Activated T-cell treated with anti-CD3 and anti-CD28 coated beads, Interleukin-2, amount 50 U/mL, for 72 hours (primary cell): ENCODE measurements around the gene RPS21. TPM values are rescaled to one million over a fixed set of nuclear protein-coding genes. Genes with fewer than 3 reads are reported as not detected.
A peak's percentile ranks its signal among the peaks of the same experiment; 100 is the strongest.

Experiments
- ATAC-seq, 2 donors: fragments of 150-1000 bp; cut with Tn5 transposase; replicated peaks in 1 of 2; 2 replicates each; pipeline ENCODE4 v1.10.0; 2021; ENCODE audit warnings: moderate library complexity in 2 of 2, mild to moderate bottlenecking in 1 of 2
- DNase-seq, 2 donors: peaks; one replicate each; pipeline ENCODE4 v3.0.0; 2021 to 2022; ENCODE audit warnings: mixed read lengths in 1 of 2
- H3K27ac Mint-ChIP-seq: one replicate; pipeline ENCODE4 v1.8.0; 2022; ENCODE audit warnings: mild to moderate bottlenecking, moderate library complexity, mixed read lengths
- H3K27me3 Mint-ChIP-seq: one replicate; pipeline ENCODE4 v1.8.0; 2022; ENCODE audit warnings: low read depth, mixed read lengths
- H3K36me3 Mint-ChIP-seq, 2 donors: one replicate each; pipeline ENCODE4 v1.8.0; 2022; ENCODE audit warnings: mixed read lengths in 2 of 2, mild to moderate bottlenecking in 1 of 2; ENCODE audit not compliant: insufficient read depth in 2 of 2
- H3K4me1 Mint-ChIP-seq: one replicate; pipeline ENCODE4 v1.8.0; 2022; ENCODE audit warnings: low read depth, mixed read lengths
- H3K4me3 Mint-ChIP-seq, 2 donors: one replicate each; pipeline ENCODE4 v1.8.0; 2022; ENCODE audit warnings: mild to moderate bottlenecking in 2 of 2, mixed read lengths in 2 of 2, moderate library complexity in 2 of 2
- H3K9me3 Mint-ChIP-seq, 2 donors: one replicate each; pipeline ENCODE4 v1.8.0; 2022; ENCODE audit warnings: mixed read lengths in 2 of 2
- total RNA-seq, 2 donors: library from RNA; stranded (reverse); gene quantifications; one replicate each; pipeline ENCODE4 v1.2.3, GENCODE V29; 2022

Gene RPS21
- total RNA-seq, 2 donors from 2014 or later, result 2,573 to 2,599 TPM

DNA sequence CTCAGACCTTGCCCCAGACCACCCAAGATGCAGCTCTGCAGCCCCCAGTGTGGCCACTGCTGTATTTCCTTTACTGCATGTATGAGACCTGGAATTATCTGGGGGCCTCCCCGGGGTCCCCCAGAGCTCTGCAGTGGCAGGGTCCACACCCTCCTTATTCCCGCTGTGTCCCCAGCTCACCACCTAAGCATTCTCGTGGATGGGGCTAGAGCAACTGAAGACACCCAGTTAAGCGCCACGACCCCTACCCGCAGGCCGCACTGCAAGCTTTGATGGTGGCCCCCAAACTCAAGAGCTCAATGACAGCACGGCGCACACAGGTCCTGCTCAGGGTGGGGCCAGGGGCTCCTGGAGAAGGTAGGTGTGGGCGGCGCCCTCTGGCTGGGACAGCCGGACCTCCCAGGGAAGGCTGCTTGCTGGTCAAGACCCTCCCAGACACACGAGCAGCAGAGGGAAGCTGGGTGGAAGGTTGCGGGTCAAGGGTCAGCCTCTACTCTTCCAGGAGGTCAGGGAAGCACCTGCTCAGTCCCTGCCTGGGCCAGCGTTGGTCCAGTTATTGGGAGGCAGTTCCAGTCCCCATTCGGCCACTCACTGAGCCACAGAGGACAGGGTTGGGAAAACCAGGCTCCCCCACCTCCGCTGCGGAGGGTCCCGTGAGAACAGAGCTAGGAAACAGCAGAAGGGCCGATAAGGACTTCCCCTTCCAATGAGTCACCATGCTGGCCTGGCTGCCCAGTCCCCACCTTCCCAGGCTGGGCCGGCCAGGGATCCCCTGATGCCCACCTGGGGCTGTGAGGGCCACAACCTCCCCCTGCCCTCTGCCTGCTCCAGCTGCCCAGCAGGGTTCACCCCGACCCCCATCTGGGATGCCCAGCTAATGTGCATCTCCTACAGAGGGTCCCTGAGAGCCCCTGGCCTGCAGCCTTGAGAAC lies 22.7 kb upstream of the RPS21 start:
- H3K9me3 Mint-ChIP-seq, result no peaks in the 10 kb centered on the region
- H3K4me1 Mint-ChIP-seq, result peaks cover 4% of the 10 kb centered on the region
- no peak overlapping the region for H3K27ac Mint-ChIP-seq
- ATAC-seq, result no peak
- no peak for DNase-seq
- H3K27me3 Mint-ChIP-seq, result peaks cover 10% of the 10 kb centered on the region
- no peak overlapping the region for H3K4me3 Mint-ChIP-seq
- no peaks in the 10 kb centered on the region for H3K36me3 Mint-ChIP-seq

DNA sequence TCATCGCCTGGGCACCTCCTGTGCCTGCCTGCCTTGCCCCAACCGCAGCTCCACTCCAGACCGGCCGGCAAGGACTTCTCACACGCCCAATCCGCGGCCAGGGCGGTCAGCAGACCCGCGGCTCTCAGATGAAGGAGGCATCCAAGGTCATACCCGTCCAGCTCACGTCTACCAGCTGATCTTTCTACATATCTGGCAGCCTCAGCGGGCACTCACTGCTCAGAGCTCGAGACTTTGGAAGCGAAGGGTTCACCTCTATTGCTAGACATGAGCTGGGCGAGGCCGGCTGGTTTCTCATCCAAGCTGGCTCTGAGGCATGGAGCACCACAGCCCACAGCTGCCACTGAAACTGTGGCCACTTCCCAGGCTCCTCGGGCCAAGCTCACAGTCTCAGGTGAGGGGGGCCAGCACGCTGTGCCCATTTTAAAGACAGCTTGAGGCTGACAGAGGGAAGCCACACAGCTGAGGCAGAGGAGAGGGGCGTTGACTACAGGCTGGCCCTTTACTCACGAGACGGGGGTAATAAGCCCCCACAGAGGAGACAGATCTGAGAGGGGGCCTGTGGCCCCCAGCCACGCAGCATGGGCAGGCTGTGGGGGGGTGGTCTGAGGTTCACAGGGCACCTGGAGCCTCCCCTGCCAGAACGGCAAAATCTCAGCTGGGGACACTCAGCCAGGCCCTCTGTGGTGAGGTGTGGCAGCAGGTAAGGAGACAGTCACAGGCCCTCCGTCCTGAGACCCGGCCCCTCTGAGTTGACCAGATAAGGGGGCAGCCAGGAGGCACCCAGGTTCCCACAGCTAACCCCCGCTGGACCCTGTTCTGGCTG lies 21.8 kb upstream of the RPS21 start:
- Mint-ChIP-seq H3K27me3 (peaks cover 15% of the 10 kb centered on the region), H3K36me3 (no peaks in the 10 kb centered on the region), H3K4me1 (peaks cover 9% of the 10 kb centered on the region), H3K27ac (no peak overlapping the region), H3K9me3 (no peaks in the 10 kb centered on the region), H3K4me3 (peak overlapping the region in 1 of 2 donors; percentile 29)
- ATAC-seq, result no peak
- DNase-seq, result no peak

DNA sequence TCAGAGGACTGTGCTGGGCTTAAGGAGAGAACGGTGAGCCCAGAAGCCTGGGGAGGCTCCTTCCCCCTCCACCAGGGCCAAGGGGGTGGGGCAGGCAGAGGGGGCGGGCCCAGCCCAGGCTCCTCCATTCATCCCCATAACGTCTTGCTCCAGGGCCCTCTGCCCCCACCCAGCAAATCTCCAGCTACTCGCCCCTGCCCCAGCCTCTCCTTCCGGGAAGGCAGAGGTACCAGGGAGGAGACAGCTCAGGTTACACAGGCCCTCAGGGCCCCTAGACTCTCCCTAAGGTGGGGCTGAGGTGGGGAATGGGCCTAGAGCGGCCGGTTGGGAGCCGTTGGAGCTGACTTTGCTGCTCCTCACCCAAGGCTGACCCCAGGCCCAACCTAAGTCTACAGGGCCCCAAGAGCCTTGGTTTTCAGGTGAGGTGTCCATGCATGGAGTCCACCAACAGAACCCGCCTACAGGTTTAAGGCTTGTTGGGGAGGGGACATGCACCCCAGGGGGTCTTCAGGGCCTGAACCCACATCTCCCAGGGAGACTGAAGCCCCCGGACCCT lies 21.0 kb upstream of the RPS21 start:
- no peaks in the 10 kb centered on the region for H3K9me3 Mint-ChIP-seq
- DNase-seq (no peak), ATAC-seq (no peak)
- H3K27ac Mint-ChIP-seq, result no peak overlapping the region
- H3K36me3 Mint-ChIP-seq, result no peaks in the 10 kb centered on the region
- H3K27me3 Mint-ChIP-seq, result peaks cover 15% of the 10 kb centered on the region
- peaks cover 9% of the 10 kb centered on the region for H3K4me1 Mint-ChIP-seq
- no peak overlapping the region for H3K4me3 Mint-ChIP-seq

DNA sequence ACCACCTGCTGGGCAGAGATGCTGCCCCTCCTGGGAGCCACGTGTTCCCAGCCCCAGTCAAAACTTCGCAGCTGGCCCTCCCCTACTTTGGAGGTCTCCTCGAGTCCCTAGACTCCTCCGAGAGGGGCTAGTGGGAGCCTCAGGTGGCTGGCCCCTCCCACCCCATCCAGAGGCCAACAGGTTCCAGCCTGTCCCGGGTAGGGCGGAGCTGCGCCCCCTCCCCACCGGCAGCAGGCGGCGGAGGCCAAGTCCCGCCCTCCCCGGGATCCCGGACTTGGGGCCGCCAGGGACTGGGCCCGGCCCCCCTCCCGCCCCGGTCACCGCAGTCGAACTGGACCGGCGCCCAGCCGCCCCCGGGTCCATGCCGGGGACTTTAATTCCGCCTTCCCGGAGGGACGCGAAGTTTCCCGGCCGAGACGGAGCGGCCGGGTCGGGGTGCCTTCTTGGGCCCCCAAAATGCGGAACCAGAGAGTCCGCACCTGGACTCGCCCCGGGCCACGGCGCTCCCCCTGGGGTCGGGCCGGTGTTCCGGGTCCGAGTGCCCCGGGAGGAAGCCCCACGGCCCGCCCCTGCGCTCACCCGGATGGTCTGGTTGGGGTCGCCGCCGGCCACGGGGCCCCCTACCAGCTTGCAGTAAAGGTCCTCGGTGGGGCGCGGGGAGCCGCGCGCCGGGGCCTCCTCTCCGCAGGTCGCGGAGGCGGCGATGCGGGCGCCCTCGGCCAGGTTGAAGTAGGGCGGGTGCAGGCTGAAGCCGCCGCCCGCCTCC lies 20.4 kb upstream of the RPS21 start:
- H3K27ac Mint-ChIP-seq, result no peak overlapping the region
- peaks cover 9% of the 10 kb centered on the region for H3K4me1 Mint-ChIP-seq
- no peaks in the 10 kb centered on the region for H3K9me3 Mint-ChIP-seq
- peaks cover 15% of the 10 kb centered on the region for H3K27me3 Mint-ChIP-seq
- DNase-seq, result peak in 1 of 2 donors; percentile 28
- H3K4me3 Mint-ChIP-seq, result no peak overlapping the region
- H3K36me3 Mint-ChIP-seq, result no peaks in the 10 kb centered on the region
- peak; percentile 39 to 46 for ATAC-seq

- Mint-ChIP-seq H3K4me3 (peak within 1 kb of the TSS; percentile 73 to 75), H3K27me3 (peaks cover 15% of the 10 kb centered on the region), H3K27ac (no peak within 1 kb of the TSS), H3K4me1 (peaks cover 9% of the 10 kb centered on the region), H3K36me3 (no peaks in the 10 kb centered on the region), H3K9me3 (no peaks in the 10 kb centered on the region)
- peak in 1 of 2 donors; percentile 27 for DNase-seq
- ATAC-seq, result peak; percentile 32 to 52
Observed at GRCh38 chr20:62367136-62367632, 19.7 kb upstream of the RPS21 start, which contains the start of gene LAMA5. TSS of gene LAMA5 (minus strand) at chr20:62367312. CDS start at chr20:62367245, 67 bp downstream.

DNA sequence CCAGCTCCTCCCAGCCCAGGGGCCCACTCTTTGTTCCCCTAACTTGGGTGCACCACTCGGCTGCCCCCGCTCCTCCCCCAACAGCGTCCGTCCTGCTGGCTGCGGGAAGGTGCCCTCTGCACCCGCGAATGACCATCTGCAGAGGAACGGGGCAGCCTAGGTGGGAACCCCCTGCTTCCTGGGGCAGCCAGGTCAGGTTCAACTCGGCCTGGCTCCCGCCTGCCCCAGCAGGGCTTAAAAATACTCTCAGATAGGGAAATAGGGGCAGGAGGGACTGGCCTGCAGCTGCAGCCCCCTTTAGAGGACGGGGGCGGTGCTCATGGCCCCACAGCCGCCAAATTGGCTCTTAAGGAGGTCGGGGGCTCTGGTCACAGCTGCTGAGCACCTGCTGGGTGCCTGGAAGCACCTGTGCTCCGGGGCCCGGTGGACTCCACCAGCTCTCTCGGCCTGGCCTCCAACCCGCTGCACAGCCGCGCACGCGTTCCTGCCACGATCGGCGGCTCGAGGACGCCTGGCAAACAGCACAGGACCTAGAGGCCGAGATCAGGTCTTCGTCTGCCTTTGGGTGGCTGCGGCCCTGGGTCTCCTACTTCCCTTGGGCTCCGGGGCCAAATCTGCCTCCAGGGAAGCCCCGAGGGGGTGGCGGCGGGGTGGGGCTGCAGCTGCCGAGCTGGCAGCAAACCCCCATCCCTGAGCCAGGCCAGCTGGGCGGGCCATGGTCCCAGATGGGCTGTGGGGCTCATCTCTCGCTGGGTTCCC lies 19.1 kb upstream of the RPS21 start:
- H3K4me3 Mint-ChIP-seq, result peak overlapping the region; percentile 73 to 75
- no peak overlapping the region for H3K27ac Mint-ChIP-seq
- no peak for DNase-seq
- H3K4me1 Mint-ChIP-seq, result peaks cover 9% of the 10 kb centered on the region
- H3K36me3 Mint-ChIP-seq, result no peaks in the 10 kb centered on the region
- ATAC-seq, result no peak
- H3K9me3 Mint-ChIP-seq, result no peaks in the 10 kb centered on the region
- H3K27me3 Mint-ChIP-seq, result peaks cover 15% of the 10 kb centered on the region

DNA sequence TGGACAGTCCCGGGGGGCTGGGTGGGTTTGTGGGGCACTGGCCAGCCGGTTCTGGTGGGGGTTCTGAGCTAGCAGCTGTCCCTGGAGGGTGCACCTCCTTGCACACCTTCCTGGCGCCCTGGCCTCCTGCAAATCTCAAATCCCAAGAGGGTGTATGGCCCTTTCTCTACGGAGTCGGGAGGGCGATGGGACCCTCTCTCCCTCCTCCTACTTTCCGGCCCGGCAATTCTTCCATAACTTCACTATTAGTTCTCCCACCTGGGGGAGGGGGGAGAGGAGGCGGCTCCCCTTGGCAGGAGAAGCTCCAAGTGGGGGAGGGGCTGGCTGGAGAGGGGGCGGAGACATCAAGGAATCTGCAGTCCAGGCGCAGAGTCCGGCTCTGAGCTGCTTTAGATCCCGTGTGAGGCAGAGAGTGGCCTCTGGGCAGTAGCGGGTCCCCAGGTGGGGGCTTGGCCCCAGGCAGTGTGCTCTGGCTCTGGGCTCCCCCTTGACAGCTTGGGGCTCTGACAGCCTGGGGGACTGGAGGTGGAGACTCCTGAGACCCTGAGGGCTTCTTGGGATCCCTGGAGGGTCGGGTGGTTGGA lies 18.4 kb upstream of the RPS21 start:
- H3K9me3 Mint-ChIP-seq, result no peaks in the 10 kb centered on the region
- H3K4me1 Mint-ChIP-seq, result peaks cover 9% of the 10 kb centered on the region
- ATAC-seq (no peak), DNase-seq (no peak)
- peaks cover 15% of the 10 kb centered on the region for H3K27me3 Mint-ChIP-seq
- peak overlapping the region; percentile 73 to 75 for H3K4me3 Mint-ChIP-seq
- no peak overlapping the region for H3K27ac Mint-ChIP-seq
- H3K36me3 Mint-ChIP-seq, result no peaks in the 10 kb centered on the region

DNA sequence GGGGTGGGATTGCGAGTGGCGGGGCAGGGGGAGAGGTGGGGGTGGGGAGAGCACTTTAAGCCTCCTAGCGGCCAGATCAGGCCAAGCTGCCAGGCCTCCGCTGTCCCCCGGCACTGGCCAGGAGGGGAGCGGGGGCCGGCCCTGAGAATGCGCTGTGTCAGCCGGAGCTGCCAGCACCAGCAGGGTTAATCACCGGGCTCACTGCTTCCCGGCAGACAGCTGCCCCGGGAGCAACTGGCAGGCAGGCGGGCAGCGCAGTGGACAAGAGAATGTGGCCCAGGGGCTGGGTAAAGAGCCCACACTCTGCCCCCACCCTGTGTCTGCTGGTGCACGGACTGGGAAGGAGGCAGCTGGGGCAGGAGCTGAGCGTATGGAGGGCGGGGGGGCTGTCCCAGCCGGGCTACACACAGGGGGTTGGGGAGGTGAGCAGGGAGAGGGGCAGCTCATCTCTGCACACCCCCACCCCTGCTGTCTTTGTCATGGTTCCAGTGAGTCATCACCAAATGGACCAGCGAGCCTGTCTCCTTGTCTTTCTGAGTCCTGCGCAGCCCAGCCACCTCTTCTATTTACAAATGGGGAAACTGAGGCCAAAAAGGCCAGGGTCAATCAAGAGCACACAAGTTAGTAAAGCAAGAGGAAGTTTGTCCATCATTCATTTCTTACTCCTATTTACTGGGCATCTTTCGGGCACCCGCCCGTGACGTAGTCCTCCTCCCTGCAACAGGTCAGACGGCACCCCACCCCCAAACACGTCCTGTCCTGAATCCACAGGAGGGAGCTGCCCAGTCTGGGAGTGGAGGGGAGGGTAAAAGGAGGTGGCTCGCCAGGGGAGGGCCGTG lies 17.7 kb upstream of the RPS21 start:
- Mint-ChIP-seq H3K27ac (no peak overlapping the region), H3K4me3 (peak overlapping the region in 1 of 2 donors; percentile 31), H3K4me1 (peaks cover 9% of the 10 kb centered on the region), H3K9me3 (no peaks in the 10 kb centered on the region), H3K36me3 (no peaks in the 10 kb centered on the region), H3K27me3 (peaks cover 15% of the 10 kb centered on the region)
- DNase-seq (peak in 1 of 2 donors; percentile 25), ATAC-seq (peak in 1 of 2 donors; percentile 18)

DNA sequence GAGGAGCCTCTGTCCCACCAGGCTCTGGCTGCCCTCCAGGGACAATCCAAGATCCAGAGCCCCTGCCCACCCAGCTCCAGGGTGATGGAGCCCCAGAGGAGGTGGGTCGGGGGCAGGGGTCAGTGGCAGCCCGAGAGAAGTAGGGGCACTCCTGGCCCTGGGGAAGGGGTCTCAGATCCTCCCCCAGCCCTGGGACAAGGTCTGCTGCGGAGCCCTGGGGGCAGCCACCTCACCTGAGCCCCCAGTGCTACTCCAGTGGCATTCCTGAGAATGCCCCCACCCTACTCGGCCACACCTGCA lies 17.1 kb upstream of the RPS21 start:
- Mint-ChIP-seq H3K4me3 (no peak overlapping the region), H3K4me1 (peaks cover 9% of the 10 kb centered on the region), H3K9me3 (no peaks in the 10 kb centered on the region), H3K27ac (no peak overlapping the region), H3K36me3 (no peaks in the 10 kb centered on the region), H3K27me3 (peaks cover 12% of the 10 kb centered on the region)
- DNase-seq, result no peak
- ATAC-seq, result no peak

GRCh38 chr20:62370115-62370806 lies 16.6 kb upstream of the RPS21 start:
- ATAC-seq, result peak; percentile 62 to 72

More at GRCh38 chr20:62370115-62370806, 16.6 kb upstream of the RPS21 start:
- H3K36me3 Mint-ChIP-seq, result no peaks in the 10 kb centered on the region
- H3K27me3 Mint-ChIP-seq, result peaks cover 8% of the 10 kb centered on the region
- no peaks in the 10 kb centered on the region for H3K9me3 Mint-ChIP-seq
- H3K4me3 Mint-ChIP-seq, result no peak overlapping the region
- peaks cover 9% of the 10 kb centered on the region for H3K4me1 Mint-ChIP-seq
- H3K27ac Mint-ChIP-seq, result no peak overlapping the region
- peak; percentile 48 to 69 for DNase-seq
